Lower leg skin (tissue), 4 donors: Measurements from ENCODE around the gene PGM5. TPM values are rescaled to one million over a fixed set of nuclear protein-coding genes. Genes with fewer than 3 reads are reported as not detected.
"Not testable (repeated sequence)": the region's sequence is repeated elsewhere in the genome, so short reads cannot be mapped to it uniquely, and the experiment has no call there.

Source experiments
- DNase-seq, 2 donors: peaks; one replicate each; pipeline ENCODE4 v3.0.0-alpha.2; 2019; ENCODE audit warnings: low spot score in 2 of 2
- H3K4me3 ChIP-seq: fragments of 200-600 bp; sonication (generic); 2 replicates; pipeline ENCODE4 v1.5.1; 2017; ENCODE audit warnings: mild to moderate bottlenecking, low read depth; ENCODE audit not compliant: poor library complexity, severe bottlenecking
- WGBS, 2 donors: methylation state at CpG; one replicate each; pipeline ENCODE4 v1.1.5; 2018; 5-methylcytosine and 5-hydroxymethylcytosine counted together
- intact Hi-C: fragments of 100-400 bp; cut with DNase I; formaldehyde crosslinking; loops from one replicate; pipeline ENCODE4 v1.15.0; 2023; ENCODE audit warnings: low total_unique reads
- total RNA-seq, 4 donors: library from RNA; depleted of rRNA; stranded (reverse); fragments of >200 nt; gene quantifications; one replicate each; pipeline ENCODE4 v1.1.0, GENCODE V29; 2016

The PGM5 gene
- total RNA-seq, 4 donors from 2014 or later = 7.3 to 16.8 (median 8.7) TPM

GRCh38 chr9:68343242-68343641 is 13.2 kb upstream of the PGM5 start:
- intact Hi-C loops, DNase-seq, H3K4me3 ChIP-seq: not testable (repeated sequence)
- WGBS, 2 donors = 71 to 75% methylated on average over 4 of the region's 4 CpGs

- DNase-seq, intact Hi-C loops, H3K4me3 ChIP-seq: not testable (repeated sequence)
- WGBS, 2 donors = 44 to 48% methylated on average over 3 of the region's 4 CpGs
Observed at GRCh38 chr9:68343992-68344391, 12.4 kb upstream of the PGM5 start.

GRCh38 chr9:68351689-68352088 is 4.7 kb upstream of the PGM5 start:
- intact Hi-C loops = not testable (repeated sequence)
- WGBS, 2 donors = 67% methylated on average over 4 of the region's 4 CpGs

GRCh38 chr9:68355993-68356379 is 425 bp upstream of the PGM5 start:
- H3K4me3 ChIP-seq, intact Hi-C loops, DNase-seq: not testable (repeated sequence)
- WGBS, 2 donors = 2 to 7% methylated on average over 5 of the region's 5 CpGs

More at GRCh38 chr9:68351689-68352088, 4.7 kb upstream of the PGM5 start:
- H3K4me3 ChIP-seq, DNase-seq: not testable (repeated sequence)

- not testable (repeated sequence) for DNase-seq
Observed at GRCh38 chr9:68357119-68357714, 806 bp downstream of the PGM5 start.

GRCh38 chr9:68366933-68367547 is 10.6 kb downstream of the PGM5 start:
- H3K4me3 ChIP-seq, intact Hi-C loops, DNase-seq: not testable (repeated sequence)
- whole genome bisulfite sequencing, 2 donors = 29 to 43% methylated on average over 8 to 10 of the region's 10 CpGs

More at GRCh38 chr9:68357119-68357714, 806 bp downstream of the PGM5 start:
- H3K4me3 ChIP-seq = peak overlapping the region; percentile 35
- intact Hi-C loops = not testable (repeated sequence)
- WGBS, 2 donors = 5% methylated on average over 25 of the region's 57 CpGs; no CpG with 5 or more reads in 1 of the 2 donors

- WGBS, 2 donors = 80 to 90% methylated on average over 4 of the region's 4 CpGs
Observed at GRCh38 chr9:68375789-68376188, 19.4 kb downstream of the PGM5 start.

GRCh38 chr9:68377723-68378122 is 21.3 kb downstream of the PGM5 start:
- intact Hi-C loops, H3K4me3 ChIP-seq, DNase-seq: not testable (repeated sequence)
- WGBS, 2 donors = 44 to 67% methylated on average over 1 of the region's 1 CpG

More at GRCh38 chr9:68375789-68376188, 19.4 kb downstream of the PGM5 start:
- DNase-seq, H3K4me3 ChIP-seq, intact Hi-C loops: not testable (repeated sequence)

GRCh38 chr9:68383894-68384293 is 27.5 kb downstream of the PGM5 start:
- intact Hi-C loops, DNase-seq, H3K4me3 ChIP-seq: not testable (repeated sequence)
- 28 to 41% methylated on average over 1 of the region's 1 CpG for WGBS, 2 donors

GRCh38 chr9:68389558-68389957 is 33.1 kb downstream of the PGM5 start:
- 76% methylated on average over 4 of the region's 4 CpGs for WGBS, 2 donors
- DNase-seq, H3K4me3 ChIP-seq, intact Hi-C loops: not testable (repeated sequence)

- H3K4me3 ChIP-seq, intact Hi-C loops, DNase-seq: not testable (repeated sequence)
- WGBS, 2 donors = 82 to 94% methylated on average over 1 of the region's 1 CpG
Observed at GRCh38 chr9:68390737-68391136, 34.3 kb downstream of the PGM5 start.

GRCh38 chr9:68396411-68397094 is 40.1 kb downstream of the PGM5 start:
- DNase-seq, intact Hi-C loops, H3K4me3 ChIP-seq: not testable (repeated sequence)
- WGBS, 2 donors = 45 to 58% methylated on average over 1 of the region's 1 CpG

- intact Hi-C loops, H3K4me3 ChIP-seq, DNase-seq: not testable (repeated sequence)
- 28 to 36% methylated on average over 2 of the region's 2 CpGs for WGBS, 2 donors
Observed at GRCh38 chr9:68397095-68397423, 40.6 kb downstream of the PGM5 start.

GRCh38 chr9:68397796-68398195 is 41.4 kb downstream of the PGM5 start:
- DNase-seq, intact Hi-C loops, H3K4me3 ChIP-seq: not testable (repeated sequence)
- 42 to 49% methylated on average over 3 of the region's 3 CpGs for WGBS, 2 donors

GRCh38 chr9:68398324-68398723 is 41.9 kb downstream of the PGM5 start:
- not testable (repeated sequence) for DNase-seq
- 67 to 89% methylated on average over 1 of the region's 1 CpG for WGBS, 2 donors

More at GRCh38 chr9:68398324-68398723, 41.9 kb downstream of the PGM5 start:
- H3K4me3 ChIP-seq, intact Hi-C loops: not testable (repeated sequence)
